Measurements from ENCODE around the gene KCNK7. TPM values are rescaled to one million over a fixed set of nuclear protein-coding genes. Genes with fewer than 3 reads are reported as not detected.

Gene KCNK7
- polyA plus RNA-seq, 4 donors = 0.24 to 0.95 (median 0.46) TPM

Other genes with a start within 250 kb of the KCNK7 start
- gene TIGD3, start 241.0 kb downstream of the KCNK7 start, polyA plus RNA-seq (ENCODE audit: insufficient read length in 4 of 4) = under 1 TPM; 0.41 to 0.69 (median 0.55) TPM
- gene SLC25A45, start 213.2 kb downstream of the KCNK7 start, polyA plus RNA-seq (ENCODE audit: insufficient read length in 4 of 4) = 1 to 10 TPM; 4.2 to 9.2 (median 6.1) TPM
- gene FRMD8, start 209.2 kb downstream of the KCNK7 start, polyA plus RNA-seq (ENCODE audit: insufficient read length in 4 of 4) = 10 to 100 TPM; 11.2 to 24.4 (median 17.0) TPM
- 100 to 1,000 TPM; 132 to 289 (median 201) TPM for gene NEAT1, start 173.0 kb downstream of the KCNK7 start, polyA plus RNA-seq (ENCODE audit: insufficient read length in 4 of 4)
- gene MALAT1, start 96.8 kb downstream of the KCNK7 start, polyA plus RNA-seq (ENCODE audit: insufficient read length in 4 of 4) = 100 to 1,000 TPM; 557 to 843 (median 666) TPM
- gene SCYL1, start 70.7 kb downstream of the KCNK7 start, polyA plus RNA-seq (ENCODE audit: insufficient read length in 4 of 4) = 10 to 100 TPM; 58.6 to 83.9 (median 59.5) TPM
- gene LTBP3, start 37.4 kb downstream of the KCNK7 start, polyA plus RNA-seq (ENCODE audit: insufficient read length in 4 of 4) = 100 to 1,000 TPM; 115 to 360 (median 154) TPM
- 10 to 100 TPM; 43.7 to 60.9 (median 56.4) TPM for gene ZNRD2, start 25.3 kb downstream of the KCNK7 start, polyA plus RNA-seq (ENCODE audit: insufficient read length in 4 of 4)
- 10 to 100 TPM; 19.7 to 41.1 (median 28.6) TPM for gene FAM89B, start 23.3 kb downstream of the KCNK7 start, polyA plus RNA-seq (ENCODE audit: insufficient read length in 4 of 4)
- gene EHBP1L1, start 19.7 kb downstream of the KCNK7 start, polyA plus RNA-seq (ENCODE audit: insufficient read length in 4 of 4) = 10 to 100 TPM in 3 of 4 donors, 1 to 10 TPM in 1; 10.0 to 29.2 (median 20.2) TPM
- 10 to 100 TPM; 24.9 to 47.5 (median 34.7) TPM for gene MAP3K11, start 18.4 kb upstream of the KCNK7 start, polyA plus RNA-seq (ENCODE audit: insufficient read length in 4 of 4)
- 10 to 100 TPM; 20.3 to 37.9 (median 28.1) TPM for gene PCNX3, start 20.0 kb upstream of the KCNK7 start, polyA plus RNA-seq (ENCODE audit: insufficient read length in 4 of 4)
- 10 to 100 TPM; 20.5 to 46.5 (median 34.1) TPM for gene SIPA1, start 42.3 kb upstream of the KCNK7 start, polyA plus RNA-seq (ENCODE audit: insufficient read length in 4 of 4)
- 10 to 100 TPM; 50.0 to 62.9 (median 58.8) TPM for gene RELA, start 67.1 kb upstream of the KCNK7 start, polyA plus RNA-seq (ENCODE audit: insufficient read length in 4 of 4)
- gene KAT5, start 116.5 kb upstream of the KCNK7 start, polyA plus RNA-seq (ENCODE audit: insufficient read length in 4 of 4) = 10 to 100 TPM; 47.9 to 80.4 (median 65.7) TPM
- gene RNASEH2C, start 125.0 kb upstream of the KCNK7 start, polyA plus RNA-seq (ENCODE audit: insufficient read length in 4 of 4) = 10 to 100 TPM; 32.0 to 59.4 (median 36.5) TPM
- 1 to 10 TPM; 2.7 to 9.7 (median 6.0) TPM for gene AP5B1, start 185.2 kb upstream of the KCNK7 start, polyA plus RNA-seq (ENCODE audit: insufficient read length in 4 of 4)
- 10 to 100 TPM in 2 of 4 donors, 1 to 10 TPM in 1, under 1 TPM in 1; 0.23 to 15.9 (median 9.9) TPM for gene OVOL1, start 191.3 kb upstream of the KCNK7 start, polyA plus RNA-seq (ENCODE audit: insufficient read length in 4 of 4)
- gene SNX32, start 238.2 kb upstream of the KCNK7 start, polyA plus RNA-seq (ENCODE audit: insufficient read length in 4 of 4) = 1 to 10 TPM; 2.0 to 4.1 (median 2.9) TPM

Data from left renal pelvis (tissue), 4 donors.